Activated CD8-positive, alpha-beta T cell treated with anti-CD3 and anti-CD28 coated beads for 36 hours (primary cell): Measurements from ENCODE around the gene PRRC1. TPM values are rescaled to one million over a fixed set of nuclear protein-coding genes. Genes with fewer than 3 reads are reported as not detected.

Source experiments
- ATAC-seq: fragments of 200-7000 bp; cut with Tn5 transposase; one replicate; pipeline ENCODE4 v1.10.0; 2021; ENCODE audit warnings: mild to moderate bottlenecking, moderate library complexity
- CTCF ChIA-PET: fragments of 350-600 bp; sonication (Branson Sonifier 250); formaldehyde crosslinking; loops from one replicate; lab custom pipeline; 2021; ENCODE audit warnings: antibody characterized with exemption; lab: Charles Lee
- POLR2A ChIA-PET: fragments of 350-600 bp; sonication (Branson Sonifier 250); formaldehyde crosslinking; loops from one replicate; lab custom pipeline; 2021; ENCODE audit warnings: antibody characterized with exemption; lab: Charles Lee
- DNase-seq: peaks from one replicate; pipeline ENCODE4 v3.0.0-alpha.2; 2020
- H3K27ac Mint-ChIP-seq: one replicate; pipeline ENCODE4 v1.8.0; 2021; ENCODE audit warnings: mild to moderate bottlenecking, mixed read lengths
- H3K27me3 Mint-ChIP-seq: one replicate; pipeline ENCODE4 v1.8.0; 2021; ENCODE audit warnings: mixed read lengths
- H3K36me3 Mint-ChIP-seq: one replicate; pipeline ENCODE4 v1.8.0; 2021; ENCODE audit warnings: low read depth, mixed read lengths
- H3K4me1 Mint-ChIP-seq: one replicate; pipeline ENCODE4 v1.8.0; 2021; ENCODE audit warnings: low read depth, mixed read lengths
- H3K4me3 Mint-ChIP-seq: one replicate; pipeline ENCODE4 v1.8.0; 2021; ENCODE audit warnings: mild to moderate bottlenecking, moderate library complexity, mixed read lengths
- H3K9me3 Mint-ChIP-seq: one replicate; pipeline ENCODE4 v1.8.0; 2021; ENCODE audit warnings: mixed read lengths
- intact Hi-C: fragments of 100-400 bp; cut with micrococcal nuclease; formaldehyde crosslinking; loops from one replicate; pipeline ENCODE4 v1.10.0; 2022
- total RNA-seq, 2 experiments: library from RNA; stranded (reverse); gene quantifications; one replicate each; pipeline ENCODE4 v1.2.3, GENCODE V29; 2021
- TF ChIP-seq, protein P1 (sequence below): fragments of 200-600 bp; IDR thresholded peaks from one replicate; pipeline ENCODE4 v1.8.0; 2022; ENCODE audit warnings: antibody characterized with exemption, mild to moderate bottlenecking

The PRRC1 gene
- total RNA-seq, 2 experiments from 2014 or later, result 38.0 to 38.1 TPM

DNA sequence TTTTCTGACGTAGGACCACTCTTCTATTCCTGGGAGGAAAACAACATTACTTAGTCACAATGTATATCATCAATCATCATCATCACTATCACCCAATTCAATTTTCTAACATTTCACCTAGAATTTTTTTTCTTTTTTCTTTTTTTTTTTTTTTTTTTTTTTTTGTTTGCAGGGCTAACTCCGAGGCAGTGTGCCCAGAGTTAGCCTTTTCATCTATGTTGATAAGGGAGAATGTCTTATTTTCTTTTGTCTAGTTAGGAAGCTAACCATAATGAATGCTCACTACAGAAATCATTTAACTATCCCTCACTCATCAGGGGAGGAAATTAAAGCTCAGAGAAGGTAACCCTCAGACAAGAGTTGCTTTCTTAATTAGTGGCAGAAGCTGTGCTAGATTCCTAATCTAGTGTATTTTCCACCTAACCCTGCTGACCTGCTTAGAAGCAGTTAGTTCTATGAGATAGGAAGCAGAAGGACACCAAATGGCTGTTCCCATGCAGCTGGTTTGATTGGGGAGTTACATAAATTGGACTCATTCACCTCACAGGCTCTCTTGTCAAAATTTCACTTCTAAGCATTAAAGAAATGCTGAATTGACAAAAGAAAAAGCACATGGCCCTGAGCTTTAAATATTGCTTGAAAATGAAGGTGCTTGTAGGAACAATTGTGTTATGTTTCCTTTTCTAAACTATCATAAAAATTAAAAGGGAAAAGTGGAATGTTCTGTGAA lies 8.6 kb upstream of the PRRC1 start:
- POLR2A ChIA-PET, result interaction anchor here (0.6 kb wide), 1 partner anchor 566 kb away, joined by 3 read pairs; no protein-coding TSS in a partner anchor
- DNase-seq (no peak), ATAC-seq (no peak)
- Mint-ChIP-seq H3K36me3 (no peaks in the 10 kb centered on the region), H3K27ac (no peak overlapping the region), H3K4me3 (no peak overlapping the region), H3K9me3 (no peaks in the 10 kb centered on the region), H3K4me1 (no peaks in the 10 kb centered on the region), H3K27me3 (peaks cover 9% of the 10 kb centered on the region)
- CTCF ChIA-PET, result interaction anchor here (3.9 kb wide), 1 partner anchor 16 kb away, joined by 25 read pairs; no protein-coding TSS in a partner anchor
- TF ChIP-seq, protein P1, sequence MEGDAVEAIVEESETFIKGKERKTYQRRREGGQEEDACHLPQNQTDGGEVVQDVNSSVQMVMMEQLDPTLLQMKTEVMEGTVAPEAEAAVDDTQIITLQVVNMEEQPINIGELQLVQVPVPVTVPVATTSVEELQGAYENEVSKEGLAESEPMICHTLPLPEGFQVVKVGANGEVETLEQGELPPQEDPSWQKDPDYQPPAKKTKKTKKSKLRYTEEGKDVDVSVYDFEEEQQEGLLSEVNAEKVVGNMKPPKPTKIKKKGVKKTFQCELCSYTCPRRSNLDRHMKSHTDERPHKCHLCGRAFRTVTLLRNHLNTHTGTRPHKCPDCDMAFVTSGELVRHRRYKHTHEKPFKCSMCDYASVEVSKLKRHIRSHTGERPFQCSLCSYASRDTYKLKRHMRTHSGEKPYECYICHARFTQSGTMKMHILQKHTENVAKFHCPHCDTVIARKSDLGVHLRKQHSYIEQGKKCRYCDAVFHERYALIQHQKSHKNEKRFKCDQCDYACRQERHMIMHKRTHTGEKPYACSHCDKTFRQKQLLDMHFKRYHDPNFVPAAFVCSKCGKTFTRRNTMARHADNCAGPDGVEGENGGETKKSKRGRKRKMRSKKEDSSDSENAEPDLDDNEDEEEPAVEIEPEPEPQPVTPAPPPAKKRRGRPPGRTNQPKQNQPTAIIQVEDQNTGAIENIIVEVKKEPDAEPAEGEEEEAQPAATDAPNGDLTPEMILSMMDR, result no peak
- intact Hi-C loops, result no loop called here

DNA sequence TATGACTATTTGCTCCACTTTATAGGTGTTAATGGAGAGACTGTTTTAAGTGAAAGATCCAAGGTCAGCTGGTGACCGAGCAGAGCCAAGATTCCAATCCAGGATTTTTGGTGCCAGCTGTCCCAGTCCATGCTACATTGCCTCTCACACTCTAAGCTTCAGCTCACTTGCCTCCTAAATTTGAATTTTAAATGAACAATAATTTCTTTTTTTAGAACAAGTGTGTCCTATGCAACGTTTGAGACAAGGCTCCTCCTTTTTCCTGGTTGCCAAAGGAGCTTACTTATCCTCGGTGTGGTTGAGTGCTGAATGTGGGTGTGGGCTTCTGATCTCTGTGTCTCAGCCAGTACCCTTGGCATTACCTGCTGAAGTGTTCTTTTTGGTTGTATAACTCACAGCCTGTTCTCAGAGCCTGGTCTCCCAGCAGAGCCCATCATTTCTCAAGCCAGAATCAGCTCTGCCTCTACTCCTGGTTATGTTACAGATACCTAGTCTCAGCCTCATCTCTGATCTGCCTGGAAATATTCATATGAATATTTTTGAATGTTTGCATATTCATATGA lies 4.0 kb upstream of the PRRC1 start:
- ChIA-PET POLR2A (no interaction called here), CTCF (interaction anchor here (3.8 kb wide), 1 partner anchor 21 kb away, joined by 17 read pairs; no protein-coding TSS in a partner anchor)
- Mint-ChIP-seq H3K9me3 (no peaks in the 10 kb centered on the region), H3K27ac (no peak overlapping the region), H3K27me3 (peaks cover 11% of the 10 kb centered on the region), H3K4me1 (peaks cover 6% of the 10 kb centered on the region), H3K4me3 (no peak overlapping the region), H3K36me3 (peaks cover 2% of the 10 kb centered on the region)
- DNase-seq (no peak), ATAC-seq (no peak)
- intact Hi-C loops, result no loop called here
- TF ChIP-seq, protein P1, result no peak

DNA sequence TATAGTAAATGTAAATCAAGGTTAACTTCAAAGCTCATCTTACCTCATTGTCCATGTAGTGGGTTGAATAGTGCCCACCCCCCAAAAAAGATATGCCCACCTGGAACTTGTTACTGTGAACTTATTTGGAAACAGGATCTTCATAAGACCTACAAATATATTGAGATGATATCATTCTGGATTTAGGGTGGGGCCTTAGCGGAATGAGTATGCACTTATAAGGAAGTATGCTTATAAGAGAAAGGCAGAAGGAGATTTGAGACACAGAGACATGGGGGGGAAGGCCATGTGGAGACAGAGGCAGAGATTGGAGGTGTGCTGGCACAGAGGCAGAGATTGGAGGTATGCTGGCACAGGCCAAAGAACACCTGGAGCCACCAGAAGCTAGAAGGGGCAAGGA lies 2.6 kb upstream of the PRRC1 start:
- ATAC-seq (no peak), DNase-seq (no peak)
- Mint-ChIP-seq H3K4me3 (no peak overlapping the region), H3K36me3 (peaks cover 11% of the 10 kb centered on the region), H3K27ac (no peak overlapping the region), H3K27me3 (peaks cover 9% of the 10 kb centered on the region), H3K4me1 (peaks cover 18% of the 10 kb centered on the region), H3K9me3 (peaks cover 4% of the 10 kb centered on the region)
- POLR2A ChIA-PET, result no interaction called here
- CTCF ChIA-PET, result interaction anchor here (3.8 kb wide), 1 partner anchor 22 kb away, joined by 17 read pairs; no protein-coding TSS in a partner anchor
- TF ChIP-seq, protein P1, result no peak
- intact Hi-C loops, result no loop called here

DNA sequence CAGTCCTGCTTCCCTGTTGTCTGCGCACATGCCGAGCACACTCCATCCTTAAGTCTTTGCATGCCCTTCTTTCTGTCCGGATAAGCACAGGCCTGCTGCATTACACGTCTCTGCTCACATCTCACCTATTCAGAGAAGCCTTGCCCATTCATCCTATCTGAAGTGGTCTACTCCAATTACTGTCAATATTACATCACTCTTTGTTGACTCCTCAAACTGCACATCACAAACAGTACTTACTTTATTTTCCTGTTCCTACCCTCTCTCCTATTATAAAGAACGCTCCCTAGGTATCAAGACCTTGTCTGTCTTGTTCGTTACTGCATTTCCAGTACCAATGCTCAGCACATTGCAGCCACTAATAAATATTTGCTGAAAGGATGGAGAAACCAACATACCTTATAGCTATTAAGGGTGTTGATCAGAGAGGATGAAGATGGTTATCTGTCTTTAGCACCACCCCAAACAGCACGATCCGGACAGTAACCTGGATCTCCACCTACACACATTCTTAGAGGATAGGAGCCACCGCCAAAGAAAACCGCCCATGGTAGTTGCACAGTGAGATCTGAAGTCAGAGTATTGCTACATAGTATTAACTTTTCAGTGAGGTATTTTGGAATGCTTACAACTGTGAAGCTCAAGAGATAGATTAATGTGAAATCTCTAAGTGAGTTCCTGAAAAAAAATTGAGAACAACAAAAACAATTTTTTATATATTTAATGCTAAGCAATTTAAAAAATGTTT lies 1.6 kb upstream of the PRRC1 start:
- no peak overlapping the region for H3K4me3 Mint-ChIP-seq
- ChIA-PET POLR2A (no interaction called here), CTCF (interaction anchor here (3.8 kb wide), 1 partner anchor 23 kb away, joined by 17 read pairs; no protein-coding TSS in a partner anchor)
- intact Hi-C loops, result no loop called here
- no peak overlapping the region for H3K27ac Mint-ChIP-seq
- peaks cover 8% of the 10 kb centered on the region for H3K9me3 Mint-ChIP-seq
- TF ChIP-seq, protein P1, result no peak
- peaks cover 26% of the 10 kb centered on the region for H3K4me1 Mint-ChIP-seq
- peaks cover 20% of the 10 kb centered on the region for H3K36me3 Mint-ChIP-seq
- H3K27me3 Mint-ChIP-seq, result peaks cover 8% of the 10 kb centered on the region
- ATAC-seq (no peak), DNase-seq (no peak)
